ENCODE data around the gene CALY.

Gene CALY

DNA sequence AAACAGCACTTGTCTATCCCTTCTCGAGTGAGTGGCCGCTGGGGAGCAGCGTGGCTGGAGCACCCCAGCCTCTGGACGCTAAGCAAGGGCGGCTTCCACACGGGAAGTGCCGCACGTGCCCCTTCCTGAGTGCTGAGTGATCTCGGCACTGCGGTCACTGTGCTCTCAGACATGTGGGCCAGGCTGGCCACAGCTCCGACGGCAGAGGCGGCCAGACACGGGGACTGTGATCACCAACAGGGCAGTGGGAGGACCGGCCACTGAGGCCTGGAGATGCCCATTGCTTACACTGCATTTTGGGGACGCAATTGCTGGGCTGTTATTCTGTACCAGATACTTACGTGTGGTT lies 29.4 kb upstream of the CALY start:
- no peak for DNase-seq (ENCODE audit: low read depth)

DNA sequence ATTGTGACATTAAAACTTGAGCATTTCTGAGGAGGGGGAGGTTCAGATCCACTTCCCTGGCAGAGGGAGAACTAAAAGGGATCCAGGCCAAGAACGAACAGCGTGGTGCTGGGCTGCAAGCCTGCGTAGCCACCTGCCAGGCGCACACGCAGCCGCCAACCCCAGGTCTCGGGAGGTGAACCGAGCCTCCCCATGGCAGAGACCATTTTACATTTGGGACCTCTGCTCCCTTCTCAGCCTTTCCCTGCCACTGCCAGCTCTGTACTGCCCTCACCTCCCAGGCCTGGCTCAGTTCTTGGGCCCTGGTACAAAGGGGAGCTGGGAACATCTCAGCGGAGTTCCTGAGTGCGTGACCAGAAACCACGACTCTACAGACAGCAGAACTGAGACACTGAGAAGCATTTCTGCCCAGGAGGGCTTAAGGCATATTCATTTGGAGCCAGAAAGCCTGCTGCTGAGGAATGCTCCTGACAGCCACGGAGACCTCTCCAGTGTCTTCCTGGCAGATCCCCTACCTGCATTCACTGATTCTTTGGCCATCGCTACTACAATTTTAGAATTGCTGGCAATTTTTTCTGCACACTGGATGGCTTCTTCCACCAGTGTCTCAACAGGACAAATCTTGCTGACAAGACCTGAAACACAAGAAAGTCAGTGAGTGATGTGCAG lies 28.9 kb upstream of the CALY start:
- DNase-seq (ENCODE audit: low read depth): no peak

GRCh38 chr10:133364645-133365431 lies 28.1 kb upstream of the CALY start:
- DNase-seq (ENCODE audit: low read depth): no peak

DNA sequence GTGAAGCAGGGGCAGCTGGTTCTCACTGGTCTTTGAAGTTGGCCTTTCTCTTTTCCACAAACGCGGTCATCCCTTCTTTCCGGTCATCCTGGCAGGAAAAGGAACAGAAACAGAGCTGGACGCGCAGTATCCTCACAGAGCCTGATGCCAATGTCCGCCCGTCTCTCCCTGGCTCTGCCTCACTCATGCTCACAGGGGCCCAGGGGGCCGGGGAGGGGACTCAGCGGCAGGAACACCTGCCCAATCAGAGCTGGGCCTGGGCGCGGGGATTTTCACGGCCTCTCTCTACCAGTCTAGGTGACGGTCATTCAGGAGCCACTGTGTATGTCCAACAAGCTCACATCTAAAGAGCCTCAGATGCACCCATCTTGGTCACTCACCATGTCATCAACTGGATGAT lies 26.1 kb upstream of the CALY start:
- no peak for DNase-seq (ENCODE audit: low read depth)

DNA sequence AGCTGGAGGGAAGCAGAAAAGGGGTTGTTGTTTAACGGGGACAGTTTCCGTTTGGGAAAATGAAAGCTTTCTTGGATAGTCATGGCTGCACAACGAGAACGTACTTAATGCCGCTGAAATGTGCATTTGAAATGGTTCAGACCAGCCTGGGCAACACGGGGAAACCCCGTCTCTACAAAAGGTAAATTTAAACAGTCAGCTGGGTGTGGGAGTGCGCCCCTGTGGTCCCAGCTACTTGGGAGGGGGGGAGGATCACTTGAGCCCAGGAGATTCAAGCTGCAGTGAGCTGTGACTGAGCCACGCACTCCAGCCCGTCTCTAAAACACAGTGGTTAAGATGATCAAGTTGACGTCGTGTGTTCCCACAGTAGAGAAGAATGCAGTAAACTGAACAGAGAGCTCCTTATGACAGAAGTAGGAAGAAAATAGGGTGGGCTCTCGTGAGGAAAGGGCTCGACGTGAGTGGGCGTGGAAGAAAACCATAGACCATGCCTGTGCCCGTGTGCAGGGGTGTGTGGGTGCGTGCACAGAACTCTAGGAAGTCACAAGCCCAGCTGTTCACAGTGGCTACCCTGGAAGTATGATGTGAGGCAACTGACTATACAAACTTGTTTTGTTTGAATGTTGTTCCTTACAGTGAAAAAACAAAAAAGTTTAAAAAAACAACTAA lies 25.2 kb upstream of the CALY start:
- DNase-seq (ENCODE audit: low read depth): no peak

DNA sequence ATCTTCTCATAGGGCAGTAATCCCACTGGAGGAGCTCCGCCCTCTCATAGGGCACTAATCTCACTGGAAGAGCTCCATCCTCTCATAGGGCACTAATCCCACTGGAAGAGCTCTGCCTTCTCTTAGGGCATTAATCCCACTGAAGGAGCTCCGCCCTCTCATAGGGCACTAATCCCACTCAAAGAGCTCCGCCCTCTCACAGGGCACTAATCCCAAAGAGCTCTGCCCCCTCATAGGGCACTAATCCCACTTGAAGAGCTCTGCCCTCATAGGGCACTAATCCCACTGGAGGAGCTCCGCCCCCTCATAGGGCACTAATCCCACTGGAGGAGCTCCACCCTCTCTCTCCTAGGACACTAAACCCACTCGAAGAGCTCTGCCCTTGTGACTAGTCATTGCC lies 24.5 kb upstream of the CALY start:
- no peak for DNase-seq (ENCODE audit: low read depth)

GRCh38 chr10:133359972-133360610 lies 23.4 kb upstream of the CALY start:
- DNase-seq (ENCODE audit: low read depth): no peak

- no peak for DNase-seq (ENCODE audit: low read depth)
Observed at GRCh38 chr10:133359554-133359971, 22.9 kb upstream of the CALY start.

GRCh38 chr10:133358925-133359310 lies 22.2 kb upstream of the CALY start:
- no peak for DNase-seq (ENCODE audit: low read depth)

DNA sequence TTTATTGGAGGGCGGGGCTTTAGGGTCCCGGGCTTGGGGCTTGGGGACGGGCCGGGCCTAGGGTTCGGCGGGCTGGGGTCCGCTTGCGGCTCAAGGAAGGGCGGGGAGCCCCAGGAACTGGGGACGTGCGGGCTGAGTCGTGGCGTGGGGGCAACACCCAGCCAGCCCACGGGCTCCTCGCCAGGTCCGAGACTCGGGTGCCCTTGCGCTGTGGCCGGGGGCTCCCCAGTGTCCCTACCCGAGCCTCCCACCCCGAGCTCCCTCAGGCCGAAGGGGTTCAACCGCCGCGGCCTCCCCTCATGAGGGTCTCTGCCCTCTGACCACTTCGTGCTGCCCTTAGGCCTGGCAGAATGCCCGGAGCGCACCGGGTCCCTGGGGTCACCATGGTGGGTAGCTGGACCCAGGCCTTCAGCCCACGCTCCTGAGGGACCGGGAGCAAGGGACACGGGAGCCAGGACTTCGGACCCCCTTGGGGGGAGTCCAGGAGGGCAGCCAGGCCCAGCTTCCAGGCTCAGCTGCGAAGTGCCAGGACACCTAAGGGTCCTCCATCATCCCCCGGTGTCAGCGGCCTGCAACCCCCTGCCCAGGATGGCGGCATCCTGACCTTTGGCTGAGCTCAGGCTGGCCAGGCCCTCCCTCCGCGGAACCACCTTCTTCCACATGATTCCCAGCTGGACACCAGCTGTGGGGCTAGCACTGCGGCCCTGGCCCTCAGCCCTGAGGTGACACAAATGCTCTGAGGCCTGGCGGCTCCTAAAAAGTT lies 21.6 kb upstream of the CALY start:
- no peak for DNase-seq (ENCODE audit: low read depth)

- peak; percentile 83 for DNase-seq (ENCODE audit: low read depth)
Observed at GRCh38 chr10:133357285-133358161, 20.8 kb upstream of the CALY start, which contains the start of gene FUOM. Gene FUOM (minus strand): TSS chr10:133358019. CDS start chr10:133358007, 12 bp downstream.

DNA sequence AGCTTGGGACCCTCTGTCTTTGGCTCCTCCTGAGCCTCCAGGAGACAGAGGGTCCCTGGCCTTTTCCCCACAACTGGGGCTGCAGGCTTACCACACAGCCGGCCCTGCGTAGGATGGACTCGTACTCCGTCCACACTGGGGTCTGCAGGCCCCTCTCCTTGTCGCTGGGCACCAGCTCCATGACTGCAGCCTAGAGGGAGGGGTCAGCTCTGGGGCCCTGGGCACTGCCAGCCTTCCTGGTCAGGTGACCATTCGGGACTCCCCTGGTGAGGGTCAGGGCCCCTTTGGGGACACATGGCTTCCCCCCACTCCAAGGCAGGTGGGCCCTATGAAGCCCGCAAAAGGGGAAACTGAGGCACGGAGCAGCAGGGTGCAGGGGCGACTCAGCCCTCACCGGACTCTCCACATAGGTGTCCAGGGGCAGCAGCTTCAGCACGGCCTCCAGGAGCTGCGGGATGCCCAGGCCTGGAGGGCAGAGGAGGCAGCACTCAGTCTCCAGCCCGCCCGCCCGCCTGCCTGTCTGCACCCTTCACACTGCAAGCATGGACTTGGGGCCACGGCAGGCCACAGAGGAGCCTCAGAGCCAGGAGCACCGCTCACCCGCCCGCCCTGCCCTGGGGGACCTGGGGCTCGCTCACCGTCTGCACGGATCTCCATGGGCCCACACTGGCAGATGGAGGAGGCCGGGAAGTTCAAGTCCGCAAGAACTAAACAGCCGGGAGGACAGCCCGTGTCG lies 20.0 kb upstream of the CALY start:
- DNase-seq (ENCODE audit: low read depth): no peak

DNA sequence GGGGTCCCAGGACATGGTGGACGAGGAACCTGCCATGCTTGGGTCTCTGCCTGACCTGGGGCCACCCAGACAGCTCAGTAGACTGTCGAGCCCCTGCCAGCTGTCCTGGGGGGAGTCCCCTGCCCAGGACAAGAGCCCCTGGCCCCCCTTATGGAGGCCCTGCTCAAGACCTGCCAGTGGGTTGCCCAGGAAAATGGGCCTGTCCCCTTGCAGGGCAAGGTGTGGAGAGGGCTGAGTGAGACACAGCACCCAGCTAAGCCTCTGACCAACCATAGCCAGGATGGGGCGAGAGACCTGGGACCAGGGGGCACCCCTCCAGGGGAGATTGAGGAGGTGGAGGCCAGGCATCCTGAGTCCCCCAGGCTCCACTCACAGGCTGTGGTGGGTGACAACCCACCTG lies 19.3 kb upstream of the CALY start:
- DNase-seq (ENCODE audit: low read depth): no peak

DNA sequence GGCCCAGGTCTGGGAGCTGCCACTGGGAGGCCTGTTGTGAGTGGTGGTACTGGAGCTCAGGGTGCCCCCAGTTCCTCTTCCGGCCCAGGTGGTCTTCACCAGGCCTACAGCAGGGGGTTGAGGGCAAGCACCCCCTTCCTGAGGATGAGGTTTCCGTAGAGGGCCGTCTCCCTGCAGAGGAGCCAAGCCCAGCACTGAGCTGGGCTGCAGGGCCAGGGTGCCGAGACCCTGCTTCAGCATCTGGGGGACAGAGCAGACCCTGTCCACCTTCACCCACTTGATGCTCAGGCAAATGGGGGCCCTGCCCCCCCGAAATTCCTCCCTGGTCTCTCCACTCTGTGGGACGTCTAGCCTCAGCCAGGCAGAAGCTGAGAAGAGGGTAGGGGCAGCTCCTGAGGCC lies 18.6 kb upstream of the CALY start:
- DNase-seq (ENCODE audit: low read depth): no peak

GRCh38 chr10:133354672-133355240 lies 18.1 kb upstream of the CALY start:
- no peak for DNase-seq (ENCODE audit: low read depth)

DNA sequence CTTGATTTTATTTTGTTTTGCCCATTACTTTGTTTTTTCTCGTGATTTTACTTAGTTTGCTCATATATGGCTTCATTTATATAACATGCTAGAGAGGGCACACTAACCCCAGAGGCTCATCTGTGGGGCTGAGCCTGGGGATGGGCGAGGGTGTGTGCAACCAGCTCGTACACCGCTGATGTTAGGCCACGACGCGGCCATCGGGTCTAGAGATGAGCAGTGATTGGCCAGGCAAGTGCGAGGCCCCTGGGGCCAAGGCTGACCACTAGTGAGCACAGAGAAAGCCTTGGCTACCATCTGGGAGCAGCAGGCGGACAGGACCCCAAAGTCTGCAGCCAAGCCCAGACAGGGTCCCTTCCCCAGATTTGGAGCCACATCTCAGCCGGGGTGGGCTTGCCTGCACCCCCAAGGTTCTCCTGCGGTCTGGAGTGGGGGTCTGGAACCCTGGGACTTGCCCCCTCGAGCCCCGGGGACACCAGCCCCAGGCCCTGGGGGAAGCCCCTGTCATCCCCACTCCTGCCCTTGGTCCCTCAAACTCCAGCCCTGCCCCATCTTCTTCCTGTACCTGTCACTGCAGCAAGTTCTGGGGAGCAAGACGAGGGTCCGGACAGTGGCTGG lies 17.4 kb upstream of the CALY start:
- DNase-seq (ENCODE audit: low read depth): no peak

DNA sequence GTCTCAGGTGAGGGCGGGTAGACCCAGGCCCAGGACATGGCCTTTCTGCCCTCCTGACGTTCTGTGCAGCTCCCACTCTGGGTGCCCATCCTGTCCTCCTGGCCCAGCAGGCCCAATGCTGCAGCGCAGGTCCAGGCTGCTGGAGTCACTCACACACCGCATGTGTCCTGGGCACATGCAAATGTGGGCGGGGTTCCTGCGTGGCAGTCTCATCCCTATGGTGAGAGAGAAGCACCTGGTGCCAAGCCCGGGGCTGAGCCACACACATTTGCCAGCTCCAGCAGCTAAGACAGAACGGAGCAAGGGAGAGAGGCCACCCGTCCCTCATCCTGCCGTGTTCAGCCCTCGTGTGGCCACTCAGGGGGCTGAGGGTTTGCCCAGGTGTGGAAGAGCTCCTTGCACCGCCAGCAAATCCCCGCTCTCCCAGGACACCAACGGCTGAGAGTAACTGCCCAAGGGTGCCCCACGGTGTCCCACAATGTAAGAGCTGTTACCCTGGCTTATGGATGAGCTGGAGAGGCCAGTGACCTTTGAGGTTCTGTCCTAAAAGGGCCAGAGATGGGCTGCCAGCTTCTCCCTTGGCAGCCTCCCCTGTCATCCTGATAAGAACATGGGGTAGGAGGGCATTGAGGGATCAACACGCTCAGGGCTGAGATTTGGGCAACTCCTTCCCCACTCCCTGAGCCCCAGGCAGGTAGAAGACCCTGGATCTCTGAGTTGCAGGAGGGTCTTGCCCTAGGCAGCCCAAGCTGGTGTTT lies 16.7 kb upstream of the CALY start:
- no peak for DNase-seq (ENCODE audit: low read depth)

DNA sequence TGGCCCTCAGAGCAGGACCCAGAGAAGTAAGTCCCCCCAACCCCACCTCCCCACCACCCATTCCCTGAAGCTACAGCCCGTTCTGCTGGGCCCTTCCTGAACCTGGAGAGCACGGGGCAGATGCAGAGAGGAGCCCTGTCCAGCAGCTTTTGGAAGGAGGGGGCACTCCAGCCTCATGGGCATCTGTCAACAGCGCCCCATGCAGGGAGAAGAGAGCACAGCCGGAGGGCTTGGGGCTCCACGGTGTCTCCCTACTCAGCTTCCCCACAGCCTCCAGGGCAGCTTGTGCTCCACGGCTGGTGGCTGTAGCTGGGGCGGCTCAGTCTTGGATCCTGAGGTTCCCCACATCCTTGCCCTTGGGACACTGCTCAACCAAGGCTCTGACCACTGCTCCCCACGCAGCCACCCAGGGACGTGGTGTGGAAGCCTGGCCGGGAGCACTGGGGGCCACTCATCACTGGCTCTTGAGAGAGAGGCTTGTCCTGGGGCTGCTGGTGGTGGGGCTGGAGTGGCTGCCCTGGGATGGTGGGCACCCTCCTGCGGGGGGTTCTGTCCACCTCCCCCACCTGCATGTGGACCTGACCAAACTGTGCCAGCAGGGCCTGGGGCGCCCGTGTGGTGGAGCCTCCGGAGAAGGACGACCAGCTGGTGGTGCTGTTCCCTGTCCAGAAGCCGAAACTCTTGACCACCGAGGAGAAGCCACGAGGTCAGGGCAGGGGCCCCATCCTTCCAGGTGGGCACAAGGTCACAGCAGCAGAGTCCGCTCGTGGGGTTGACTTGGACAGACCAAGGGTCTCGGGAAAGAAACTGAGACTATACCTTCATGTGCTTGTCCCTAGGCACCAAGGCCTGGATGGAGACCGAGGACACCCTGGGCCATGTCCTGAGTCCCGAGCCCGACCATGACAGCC lies 15.0 kb upstream of the CALY start:
- no peak for DNase-seq (ENCODE audit: low read depth)
